ENCODE data around the gene ZNF30.

GRCh38 chr19:34990578-34991192, 64.0 kb downstream of the ZNF30 start:
- no peak for TF ChIP-seq YY1 (IDR thresholded peaks at IDR 0.05; ENCODE audit: insufficient read depth, insufficient read length)
- TF ChIP-seq ZNF274 (IDR thresholded peaks at IDR 0.05; ENCODE audit: low read depth, low read length): no peak
- no peak for TF ChIP-seq SUZ12 (IDR thresholded peaks at IDR 0.05; ENCODE audit: extremely low read depth, insufficient read depth, insufficient read length)
